GM19035 (cell line): Measurements from ENCODE around the gene NKAIN2.

Source experiments
- ATAC-seq: cut with Tn5 transposase; IDR thresholded peaks from one replicate; pipeline ENCODE4 v1.9.1; 2021; ENCODE audit not compliant: unreplicated experiment

Gene NKAIN2

GRCh38 chr6:124073820-124074587 is 270.3 kb downstream of the NKAIN2 start:
- no peak for ATAC-seq

GRCh38 chr6:124074606-124075005 is 270.9 kb downstream of the NKAIN2 start:
- no peak for ATAC-seq

- ATAC-seq: no peak
Measured at GRCh38 chr6:124076336-124077048, 272.8 kb downstream of the NKAIN2 start.

- ATAC-seq: no peak
Measured at GRCh38 chr6:124078169-124078568, 274.5 kb downstream of the NKAIN2 start.

- ATAC-seq: no peak
Measured at GRCh38 chr6:124080483-124080882, 276.8 kb downstream of the NKAIN2 start.

GRCh38 chr6:124090491-124090890 is 286.8 kb downstream of the NKAIN2 start:
- ATAC-seq: no peak

- no peak for ATAC-seq
Measured at GRCh38 chr6:124099520-124099919, 295.9 kb downstream of the NKAIN2 start.

GRCh38 chr6:124110514-124110913 is 306.8 kb downstream of the NKAIN2 start:
- no peak for ATAC-seq

GRCh38 chr6:124119596-124119995 is 315.9 kb downstream of the NKAIN2 start:
- no peak for ATAC-seq

- no peak for ATAC-seq
Measured at GRCh38 chr6:124123617-124124209, 320.0 kb downstream of the NKAIN2 start.

GRCh38 chr6:124131259-124131658 is 327.6 kb downstream of the NKAIN2 start:
- no peak for ATAC-seq

GRCh38 chr6:124131779-124132178 is 328.1 kb downstream of the NKAIN2 start:
- ATAC-seq: no peak

- ATAC-seq: no peak
Measured at GRCh38 chr6:124132256-124132655, 328.6 kb downstream of the NKAIN2 start.

- no peak for ATAC-seq
Measured at GRCh38 chr6:124142852-124143251, 339.2 kb downstream of the NKAIN2 start.

- ATAC-seq: no peak
Measured at GRCh38 chr6:124143435-124143834, 339.8 kb downstream of the NKAIN2 start.

- ATAC-seq: no peak
Measured at GRCh38 chr6:124147621-124148020, 344.0 kb downstream of the NKAIN2 start.

GRCh38 chr6:124148236-124148957 is 344.7 kb downstream of the NKAIN2 start:
- no peak for ATAC-seq

GRCh38 chr6:124149646-124150045 is 346.0 kb downstream of the NKAIN2 start:
- no peak for ATAC-seq

- no peak for ATAC-seq
Measured at GRCh38 chr6:124158024-124158423, 354.4 kb downstream of the NKAIN2 start.

- ATAC-seq: no peak
Measured at GRCh38 chr6:124163676-124164075, 360.0 kb downstream of the NKAIN2 start.

GRCh38 chr6:124164343-124164742 is 360.7 kb downstream of the NKAIN2 start:
- no peak for ATAC-seq
